GM19193 (cell line): Measurements from ENCODE around the gene OSBPL7.
A peak's percentile ranks its signal among the peaks of the same experiment; 100 is the strongest.

Source experiments
- POLR2A ChIP-seq: IDR thresholded peaks from 4 replicates; pipeline ENCODE4 v1.6.1; 2011; ENCODE audit not compliant: insufficient read depth, insufficient read length; ENCODE audit errors: extremely low read depth

Gene OSBPL7

GRCh38 chr17:47850692-47851573, 29.3 kb upstream of the OSBPL7 start, which contains the start of gene SP6:
Gene SP6 (minus strand): TSS chr17:47851163. CDS start chr17:47848429, 2,734 bp downstream.
- no peak for TF ChIP-seq POLR2A

- TF ChIP-seq POLR2A, result no peak
Measured at GRCh38 chr17:47850373-47850691, 28.7 kb upstream of the OSBPL7 start.

GRCh38 chr17:47848198-47848513, 26.6 kb upstream of the OSBPL7 start:
- no peak for TF ChIP-seq POLR2A

- no peak for TF ChIP-seq POLR2A
Measured at GRCh38 chr17:47847341-47848197, 26.0 kb upstream of the OSBPL7 start.

- no peak for TF ChIP-seq POLR2A
Measured at GRCh38 chr17:47846716-47847340, 25.2 kb upstream of the OSBPL7 start.

- TF ChIP-seq POLR2A, result no peak
Measured at GRCh38 chr17:47845716-47846075, 24.1 kb upstream of the OSBPL7 start.

- no peak for TF ChIP-seq POLR2A
Measured at GRCh38 chr17:47844814-47845715, 23.5 kb upstream of the OSBPL7 start.

GRCh38 chr17:47844227-47844626, 22.6 kb upstream of the OSBPL7 start:
- no peak for TF ChIP-seq POLR2A

GRCh38 chr17:47843391-47843730, 21.8 kb upstream of the OSBPL7 start:
- TF ChIP-seq POLR2A, result no peak

GRCh38 chr17:47841488-47842291, 20.1 kb upstream of the OSBPL7 start:
- TF ChIP-seq POLR2A, result no peak

GRCh38 chr17:47840742-47841487, 19.3 kb upstream of the OSBPL7 start, which contains the start of gene SCRN2:
Gene SCRN2 (minus strand): TSS chr17:47841273. CDS start chr17:47840843, 430 bp downstream.
- TF ChIP-seq POLR2A, result peak; percentile 28

GRCh38 chr17:47840001-47840741, 18.6 kb upstream of the OSBPL7 start:
- no peak for TF ChIP-seq POLR2A
